Panc1 (cell line): ENCODE measurements around the gene SMCO3.

Source experiments
- SIN3A ChIP-seq: IDR thresholded peaks from 2 replicates; pipeline ENCODE4 v1.6.1; 2012; ENCODE audit warnings: low read depth, mild to moderate bottlenecking, low read length, moderate library complexity, borderline replicate concordance; ENCODE audit not compliant: insufficient read depth
- TF ChIP-seq, protein P1 (sequence below): fragments of 450-650 bp; IDR thresholded peaks from 2 replicates; pipeline ENCODE4 v1.5.1; 2017; ENCODE audit warnings: mild to moderate bottlenecking

DNA sequence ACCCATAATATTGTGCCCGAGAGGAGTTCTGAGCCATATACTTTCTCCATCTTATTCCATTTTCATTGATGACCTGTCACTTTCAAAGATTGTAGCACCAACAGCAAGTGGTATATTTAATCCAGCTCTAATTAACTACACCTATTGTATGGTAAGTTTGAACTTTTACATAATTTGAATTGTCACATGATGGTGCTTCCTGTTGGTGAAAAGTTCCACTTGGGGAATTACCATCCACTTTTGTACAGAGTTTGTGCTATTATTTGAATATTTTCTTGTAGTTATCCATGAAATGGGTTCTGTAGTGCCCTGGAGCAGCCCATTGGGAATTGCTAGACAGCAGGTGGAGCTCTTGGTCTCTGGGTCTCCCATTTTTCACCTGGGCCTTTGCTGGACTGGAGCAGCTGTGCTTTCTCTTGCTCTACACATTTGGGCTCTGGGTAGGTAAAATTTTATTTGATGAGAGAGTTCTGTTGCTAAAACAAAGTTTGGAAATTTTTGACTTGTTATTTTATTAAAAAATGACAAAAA, 3.0 kb downstream of the SMCO3 start:
- TF ChIP-seq, protein P1, sequence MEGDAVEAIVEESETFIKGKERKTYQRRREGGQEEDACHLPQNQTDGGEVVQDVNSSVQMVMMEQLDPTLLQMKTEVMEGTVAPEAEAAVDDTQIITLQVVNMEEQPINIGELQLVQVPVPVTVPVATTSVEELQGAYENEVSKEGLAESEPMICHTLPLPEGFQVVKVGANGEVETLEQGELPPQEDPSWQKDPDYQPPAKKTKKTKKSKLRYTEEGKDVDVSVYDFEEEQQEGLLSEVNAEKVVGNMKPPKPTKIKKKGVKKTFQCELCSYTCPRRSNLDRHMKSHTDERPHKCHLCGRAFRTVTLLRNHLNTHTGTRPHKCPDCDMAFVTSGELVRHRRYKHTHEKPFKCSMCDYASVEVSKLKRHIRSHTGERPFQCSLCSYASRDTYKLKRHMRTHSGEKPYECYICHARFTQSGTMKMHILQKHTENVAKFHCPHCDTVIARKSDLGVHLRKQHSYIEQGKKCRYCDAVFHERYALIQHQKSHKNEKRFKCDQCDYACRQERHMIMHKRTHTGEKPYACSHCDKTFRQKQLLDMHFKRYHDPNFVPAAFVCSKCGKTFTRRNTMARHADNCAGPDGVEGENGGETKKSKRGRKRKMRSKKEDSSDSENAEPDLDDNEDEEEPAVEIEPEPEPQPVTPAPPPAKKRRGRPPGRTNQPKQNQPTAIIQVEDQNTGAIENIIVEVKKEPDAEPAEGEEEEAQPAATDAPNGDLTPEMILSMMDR = peak; percentile 74
- no peak for TF ChIP-seq SIN3A
